Neural progenitor cell (in vitro differentiated cells): ENCODE measurements around the gene SAMD13. TPM values are rescaled to one million over a fixed set of nuclear protein-coding genes. Genes with fewer than 3 reads are reported as not detected.

Experiments
- DNase-seq: peaks from one replicate; pipeline ENCODE4 v3.0.0-alpha.2; 2016; ENCODE audit warnings: low spot score
- H2AFZ ChIP-seq: fragments of 200-600 bp; sonication (generic); replicated peaks from 2 replicates; pipeline ENCODE4 v1.6.1; 2016; ENCODE audit warnings: antibody characterized with exemption
- H3F3A ChIP-seq: fragments of 200-600 bp; sonication (generic); 2 replicates; pipeline ENCODE4 v1.6.1; 2016; ENCODE audit warnings: antibody characterized with exemption, low read depth
- H3K27ac ChIP-seq: fragments of 200-600 bp; sonication (generic); 2 replicates; pipeline ENCODE4 v1.5.1; 2016; ENCODE audit warnings: mild to moderate bottlenecking
- H3K27me3 ChIP-seq: fragments of 200-600 bp; sonication (generic); 2 replicates; pipeline ENCODE4 v1.6.1; 2016; ENCODE audit warnings: mild to moderate bottlenecking, moderate library complexity
- H3K36me3 ChIP-seq: fragments of 200-600 bp; sonication (generic); 2 replicates; pipeline ENCODE4 v1.5.1; 2016
- H3K4me1 ChIP-seq: fragments of 200-600 bp; sonication (generic); 2 replicates; pipeline ENCODE4 v1.6.1; 2016; ENCODE audit warnings: mixed run types
- H3K4me2 ChIP-seq: fragments of 200-600 bp; sonication (generic); 2 replicates; pipeline ENCODE4 v1.6.1; 2016
- H3K4me3 ChIP-seq: fragments of 200-600 bp; sonication (generic); 2 replicates; pipeline ENCODE4 v1.5.1; 2016
- H3K79me2 ChIP-seq: fragments of 200-600 bp; sonication (generic); 2 replicates; pipeline ENCODE4 v1.6.1; 2016; ENCODE audit warnings: low read depth
- H3K9ac ChIP-seq: fragments of 200-600 bp; sonication (generic); 2 replicates; pipeline ENCODE4 v1.6.1; 2016
- H3K9me3 ChIP-seq: fragments of 200-600 bp; sonication (generic); 2 replicates; pipeline ENCODE4 v1.5.1; 2016; ENCODE audit warnings: low read depth
- H4K20me1 ChIP-seq: fragments of 200-600 bp; sonication (generic); 2 replicates; pipeline ENCODE4 v1.6.1; 2016; ENCODE audit warnings: low read depth
- H3K27ac Mint-ChIP-seq: 3 replicates; pipeline ENCODE4 v1.8.0; 2021; ENCODE audit warnings: mixed read lengths
- H3K27me3 Mint-ChIP-seq: 2 replicates; pipeline ENCODE4 v1.8.0; 2022; ENCODE audit warnings: low read depth, mild to moderate bottlenecking, inconsistent platforms, moderate library complexity, mixed read lengths; ENCODE audit not compliant: insufficient read depth
- H3K36me3 Mint-ChIP-seq: 3 replicates; pipeline ENCODE4 v1.8.0; 2021; ENCODE audit warnings: mixed read lengths
- H3K4me1 Mint-ChIP-seq: 3 replicates; pipeline ENCODE4 v1.8.0; 2021; ENCODE audit warnings: mixed read lengths
- H3K4me3 Mint-ChIP-seq: 3 replicates; pipeline ENCODE4 v1.8.0; 2021; ENCODE audit warnings: mild to moderate bottlenecking, moderate library complexity, mixed read lengths
- H3K9me3 Mint-ChIP-seq: 3 replicates; pipeline ENCODE4 v1.8.0; 2020; ENCODE audit warnings: mixed read lengths
- CTCF ChIP-seq: fragments of 200-600 bp; sonication (generic); IDR thresholded peaks from 2 replicates; pipeline ENCODE4 v1.5.1; 2017; ENCODE audit warnings: antibody characterized with exemption, mild to moderate bottlenecking
- EZH2 ChIP-seq: fragments of 200-600 bp; sonication (generic); IDR thresholded peaks from 2 replicates; pipeline ENCODE4 v1.6.1; 2017; ENCODE audit warnings: antibody characterized with exemption, mild to moderate bottlenecking, moderate library complexity
- EZH2phosphoT487 ChIP-seq: fragments of 200-600 bp; sonication (generic); IDR thresholded peaks from 2 replicates; pipeline ENCODE4 v1.6.1; 2017; ENCODE audit warnings: antibody characterized with exemption
- total RNA-seq: library from RNA; depleted of rRNA; stranded (reverse); fragments of >200 nt; gene quantifications from 2 replicates; pipeline ENCODE4 v1.2.3, GENCODE V29; 2015; ENCODE audit warnings: low replicate concordance

The SAMD13 gene
- total RNA-seq, 1 donor from 2014 or later, result 5.6 TPM

- Mint-ChIP-seq H3K4me1 (peaks cover 38% of the 10 kb centered on the region), H3K36me3 (no peaks in the 10 kb centered on the region), H3K27ac (peak overlapping the region; percentile 36), H3K27me3 (peaks cover 5% of the 10 kb centered on the region), H3K4me3 (peak overlapping the region; percentile 3), H3K9me3 (peaks cover 6% of the 10 kb centered on the region)
- Histone ChIP-seq H3K4me1 (peaks cover 16% of the 10 kb centered on the region), H4K20me1 (no peaks in the 10 kb centered on the region), H3K79me2 (no peaks in the 10 kb centered on the region), H3K4me3 (no peak overlapping the region), H2AFZ (no peak overlapping the region), H3K9ac (no peak overlapping the region), H3K27ac (peak overlapping the region; percentile 76), H3K27me3 (no peaks in the 10 kb centered on the region), H3K9me3 (no peaks in the 10 kb centered on the region), H3K4me2 (peak overlapping the region; percentile 48), H3K36me3 (no peaks in the 10 kb centered on the region), H3F3A (peaks cover 16% of the 10 kb centered on the region)
- no peak for TF ChIP-seq EZH2
- peak; percentile 66 for TF ChIP-seq EZH2phosphoT487
- DNase-seq, result peak; percentile 54
Measured at GRCh38 chr1:84271441-84272151, 29.9 kb upstream of the SAMD13 start.

DNA sequence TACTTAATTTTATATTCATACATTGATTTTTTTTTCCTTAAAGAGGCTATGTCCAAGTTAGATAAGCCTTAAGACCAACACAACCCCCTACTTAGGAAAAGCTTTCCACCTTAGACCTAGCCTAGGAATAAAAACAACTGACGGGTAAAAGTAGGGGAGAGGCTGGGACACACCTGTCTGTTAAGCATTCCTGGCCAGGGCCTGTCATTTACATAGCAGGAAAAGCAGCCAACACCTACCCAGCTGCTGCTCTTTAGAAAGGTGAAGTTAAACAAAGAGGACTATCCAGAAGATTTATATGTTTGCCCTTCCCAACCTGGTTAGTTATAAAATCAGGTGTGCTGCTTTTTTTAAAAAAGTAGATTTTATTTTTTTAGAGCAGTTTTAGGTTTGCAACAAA lies 29.1 kb upstream of the SAMD13 start:
- no peak for DNase-seq
- Mint-ChIP-seq H3K4me1 (peaks cover 34% of the 10 kb centered on the region), H3K36me3 (no peaks in the 10 kb centered on the region), H3K27me3 (peaks cover 2% of the 10 kb centered on the region), H3K27ac (no peak overlapping the region), H3K4me3 (no peak overlapping the region), H3K9me3 (peaks cover 6% of the 10 kb centered on the region)
- Histone ChIP-seq H4K20me1 (no peaks in the 10 kb centered on the region), H3K27me3 (no peaks in the 10 kb centered on the region), H3K9me3 (no peaks in the 10 kb centered on the region), H3K4me2 (peak overlapping the region; percentile 48), H3F3A (peaks cover 16% of the 10 kb centered on the region), H3K4me3 (no peak overlapping the region), H3K27ac (no peak overlapping the region), H3K79me2 (no peaks in the 10 kb centered on the region), H3K36me3 (no peaks in the 10 kb centered on the region), H3K9ac (no peak overlapping the region), H3K4me1 (peaks cover 16% of the 10 kb centered on the region), H2AFZ (no peak overlapping the region)
- TF ChIP-seq EZH2phosphoT487 (no peak), EZH2 (no peak), CTCF (no peak)

DNA sequence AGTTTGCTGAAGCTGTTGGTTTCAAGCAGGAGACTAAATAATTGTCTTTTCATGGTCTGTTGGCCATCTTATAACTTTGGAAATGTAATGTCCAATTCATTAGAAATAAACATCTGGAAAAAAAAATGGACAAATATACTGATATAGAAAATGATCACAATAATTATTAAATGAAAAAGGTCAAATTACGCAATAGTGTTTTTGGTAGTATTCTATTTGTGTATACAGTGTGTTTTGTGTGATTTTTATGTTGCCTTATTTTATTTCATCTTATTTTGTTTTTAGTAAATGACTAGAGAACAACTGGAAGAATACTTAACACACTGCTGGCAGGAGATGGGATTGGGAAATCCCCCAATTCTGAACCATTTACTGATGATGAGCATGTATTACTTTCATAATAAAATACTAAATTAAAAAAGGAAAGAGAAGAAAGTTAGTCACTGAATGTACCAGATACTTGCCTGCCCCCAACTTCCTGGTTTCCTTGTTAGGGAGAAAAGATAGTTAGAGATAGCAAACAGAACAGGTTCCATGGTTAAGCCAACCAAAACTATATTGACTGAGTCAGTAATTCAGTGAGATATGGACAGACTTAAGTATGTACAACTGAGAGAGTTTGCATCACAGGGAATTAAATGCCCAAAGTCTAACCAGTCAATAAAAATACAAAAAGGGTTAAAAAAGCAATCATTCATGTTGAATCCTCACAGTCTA lies 24.0 kb upstream of the SAMD13 start:
- H3K36me3 Mint-ChIP-seq, result no peaks in the 10 kb centered on the region
- DNase-seq, result no peak
- Histone ChIP-seq H3K36me3 (no peaks in the 10 kb centered on the region), H3K9ac (no peak overlapping the region), H3K27ac (no peak overlapping the region), H3K4me1 (peaks cover under 1% of the 10 kb centered on the region), H3K27me3 (no peaks in the 10 kb centered on the region), H2AFZ (no peak overlapping the region), H3K9me3 (no peaks in the 10 kb centered on the region), H3K4me3 (no peak overlapping the region), H3K79me2 (no peaks in the 10 kb centered on the region), H4K20me1 (no peaks in the 10 kb centered on the region), H3K4me2 (no peak overlapping the region), H3F3A (peaks cover under 1% of the 10 kb centered on the region)
- no peak for TF ChIP-seq EZH2phosphoT487
- no peak for TF ChIP-seq CTCF
- TF ChIP-seq EZH2, result no peak
- peaks cover 4% of the 10 kb centered on the region for H3K9me3 Mint-ChIP-seq
- no peak overlapping the region for H3K27ac Mint-ChIP-seq
- H3K4me1 Mint-ChIP-seq, result peaks cover 3% of the 10 kb centered on the region
- no peaks in the 10 kb centered on the region for H3K27me3 Mint-ChIP-seq
- H3K4me3 Mint-ChIP-seq, result no peak overlapping the region

- Mint-ChIP-seq H3K4me3 (no peak overlapping the region), H3K9me3 (no peaks in the 10 kb centered on the region), H3K27me3 (no peaks in the 10 kb centered on the region)
Measured at GRCh38 chr1:84278905-84279304, 22.6 kb upstream of the SAMD13 start.

More at GRCh38 chr1:84278905-84279304, 22.6 kb upstream of the SAMD13 start:
- no peaks in the 10 kb centered on the region for H3K36me3 ChIP-seq
- no peak overlapping the region for H3K4me3 ChIP-seq
- H2AFZ ChIP-seq, result peak overlapping the region; percentile 34
- Mint-ChIP-seq H3K27ac (no peak overlapping the region), H3K36me3 (no peaks in the 10 kb centered on the region), H3K4me1 (no peaks in the 10 kb centered on the region)
- no peak for DNase-seq
- no peak overlapping the region for H3K9ac ChIP-seq
- no peak for TF ChIP-seq CTCF
- TF ChIP-seq EZH2phosphoT487, result no peak
- no peak for TF ChIP-seq EZH2
- no peaks in the 10 kb centered on the region for H3K9me3 ChIP-seq
- H3F3A ChIP-seq, result no peaks in the 10 kb centered on the region
- no peak overlapping the region for H3K27ac ChIP-seq
- H4K20me1 ChIP-seq, result no peaks in the 10 kb centered on the region
- no peaks in the 10 kb centered on the region for H3K79me2 ChIP-seq
- H3K4me2 ChIP-seq, result no peak overlapping the region
- H3K27me3 ChIP-seq, result no peaks in the 10 kb centered on the region
- H3K4me1 ChIP-seq, result no peaks in the 10 kb centered on the region
